Hepatocyte (in vitro differentiated cells): ENCODE results near the gene GP5. TPM values are rescaled to one million over a fixed set of nuclear protein-coding genes. Genes with fewer than 3 reads are reported as not detected.

Experiments
- DNase-seq: peaks from one replicate; pipeline ENCODE4 v3.0.0-alpha.2; 2016; ENCODE audit warnings: low spot score
- H2AFZ ChIP-seq: fragments of 200-600 bp; sonication (generic); 2 replicates; pipeline ENCODE4 v1.6.0; 2016; ENCODE audit warnings: antibody characterized with exemption, mild to moderate bottlenecking
- H3K27ac ChIP-seq: fragments of 200-600 bp; sonication (generic); 2 replicates; pipeline ENCODE4 v1.5.1; 2016; ENCODE audit warnings: mild to moderate bottlenecking
- H3K27me3 ChIP-seq: fragments of 200-600 bp; sonication (generic); 2 replicates; pipeline ENCODE4 v1.6.1; 2016
- H3K36me3 ChIP-seq: fragments of 200-600 bp; sonication (generic); replicated peaks from 2 replicates; pipeline ENCODE4 v1.5.1; 2016; ENCODE audit warnings: low read depth; ENCODE audit not compliant: insufficient read depth
- H3K4me1 ChIP-seq: fragments of 200-600 bp; sonication (generic); 2 replicates; pipeline ENCODE4 v1.5.1; 2016; ENCODE audit warnings: mild to moderate bottlenecking, moderate library complexity; ENCODE audit not compliant: insufficient read depth
- H3K4me2 ChIP-seq: fragments of 200-600 bp; sonication (generic); 2 replicates; pipeline ENCODE4 v1.6.0; 2016
- H3K4me3 ChIP-seq: fragments of 200-600 bp; sonication (generic); 2 replicates; pipeline ENCODE4 v1.5.1; 2016; ENCODE audit warnings: mild to moderate bottlenecking
- H3K79me2 ChIP-seq: fragments of 200-600 bp; sonication (generic); 2 replicates; pipeline ENCODE4 v1.6.0; 2017; ENCODE audit warnings: mild to moderate bottlenecking
- H3K9me2 ChIP-seq: fragments of 200-600 bp; sonication (generic); replicated peaks from 2 replicates; pipeline ENCODE4 v1.6.0; 2017; ENCODE audit warnings: mild to moderate bottlenecking; ENCODE audit not compliant: insufficient read depth
- H3K9me3 ChIP-seq: fragments of 200-600 bp; sonication (generic); 2 replicates; pipeline ENCODE4 v1.5.1; 2016; ENCODE audit warnings: low read depth, mild to moderate bottlenecking
- H4K20me1 ChIP-seq: fragments of 200-600 bp; sonication (generic); 2 replicates; pipeline ENCODE4 v1.6.0; 2016; ENCODE audit warnings: mild to moderate bottlenecking; ENCODE audit not compliant: insufficient read depth, poor library complexity, severe bottlenecking
- EZH2 ChIP-seq: fragments of 200-600 bp; sonication (generic); IDR thresholded peaks from 2 replicates; pipeline ENCODE4 v1.6.1; 2016; ENCODE audit warnings: antibody characterized with exemption, mild to moderate bottlenecking, borderline replicate concordance
- EZH2phosphoT487 ChIP-seq: fragments of 200-600 bp; sonication (generic); IDR thresholded peaks from one replicate; pipeline ENCODE4 v1.6.1; 2018; ENCODE audit warnings: antibody characterized with exemption, mild to moderate bottlenecking, low read depth, moderate library complexity; ENCODE audit not compliant: unreplicated experiment, severe bottlenecking
- WGBS: methylation state at CpG from one replicate; pipeline ENCODE4 v1.1.6; 2016; ENCODE audit warnings: low lambda C conversion rate; ENCODE audit errors: missing lambda C conversion rate; 5-methylcytosine and 5-hydroxymethylcytosine counted together
- polyA plus RNA-seq: library from polyadenylated mRNA; unstranded; fragments of >200 nt; fragmentation: Nextera tagmentation; extraction: Ambion mirVana; gene quantifications from 2 replicates; pipeline ENCODE4 v1.2.1, GENCODE V29; 2016
- total RNA-seq: library from RNA; depleted of rRNA; stranded (reverse); fragments of >200 nt; gene quantifications from 2 replicates; pipeline ENCODE4 v1.2.3, GENCODE V29; 2014
- TF ChIP-seq, protein P1 (sequence below): fragments of 200-600 bp; sonication (generic); IDR thresholded peaks from 2 replicates; pipeline ENCODE4 v1.5.1; 2016; ENCODE audit warnings: antibody characterized with exemption, mild to moderate bottlenecking; ENCODE audit not compliant: poor library complexity

Gene GP5
- total and polyA plus RNA-seq, 2 experiments from 2014 or later: 0.27 TPM; not detected in 1

DNA sequence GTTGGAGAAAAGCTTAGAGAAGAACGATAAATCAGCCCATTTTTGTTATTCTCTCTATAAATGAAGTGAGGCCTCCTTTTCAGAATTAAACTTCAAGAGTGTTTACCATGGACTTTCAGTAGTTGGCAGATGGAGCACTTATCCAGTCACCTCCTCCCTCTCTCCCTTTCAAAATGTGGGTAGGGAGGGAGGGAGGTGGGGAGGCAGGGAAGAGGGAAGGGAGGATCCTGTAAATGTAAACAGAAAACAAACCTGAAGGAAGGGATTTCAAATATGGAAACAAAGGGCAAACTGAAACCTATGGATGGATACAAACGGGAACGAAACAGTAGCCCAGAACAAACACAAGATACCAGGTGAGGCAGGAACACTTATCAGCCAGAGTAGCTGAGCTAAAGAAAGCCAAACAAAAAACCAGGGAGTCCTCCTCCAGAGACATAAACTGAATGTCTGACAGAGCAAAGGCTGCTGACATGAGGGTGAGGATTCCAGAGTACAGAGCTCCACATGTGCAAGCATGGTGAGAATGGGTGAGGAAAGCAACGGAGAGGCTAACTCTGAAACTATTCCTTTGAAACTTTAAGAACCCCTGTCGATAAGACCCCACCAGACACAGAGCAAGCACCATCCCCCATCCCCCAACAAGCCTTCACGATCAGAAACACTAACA, 41.0 kb upstream of the GP5 start:
- Histone ChIP-seq H3K36me3 (no peaks in the 10 kb centered on the region), H3K4me2 (peak overlapping the region; percentile 54)

DNA sequence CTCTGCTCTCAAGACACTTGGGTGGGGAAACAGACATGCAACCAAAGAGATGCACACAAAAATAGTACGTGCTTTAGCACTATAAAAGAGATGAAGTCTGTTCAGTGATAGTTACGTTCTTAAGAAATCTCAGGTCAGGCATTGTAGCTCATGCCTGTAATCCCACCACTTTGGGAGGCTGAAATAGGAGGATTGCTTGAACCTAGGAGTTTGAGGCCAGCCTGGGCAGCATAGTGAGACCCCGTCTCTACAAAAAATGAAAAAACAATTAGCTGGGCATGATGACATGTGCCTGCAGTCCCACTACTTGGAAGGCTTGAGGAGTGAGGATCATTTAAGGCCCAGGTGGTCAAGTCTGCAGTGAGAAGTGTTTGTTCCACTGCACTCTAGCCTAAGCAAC, 35.4 kb upstream of the GP5 start:
- H3K36me3 ChIP-seq: no peaks in the 10 kb centered on the region
- 78% methylated on average over 3 of the region's 3 CpGs for WGBS
- H3K27ac ChIP-seq: no peak overlapping the region

More for the DNA sequence above, 41.0 kb upstream of the GP5 start:
- Histone ChIP-seq H3K4me3 (no peak overlapping the region), H3K27ac (peak overlapping the region; percentile 58), H2AFZ (no peak overlapping the region), H4K20me1 (no peaks in the 10 kb centered on the region), H3K79me2 (no peaks in the 10 kb centered on the region), H3K9me2 (no peaks in the 10 kb centered on the region), H3K9me3 (no peaks in the 10 kb centered on the region), H3K27me3 (no peaks in the 10 kb centered on the region), H3K4me1 (peaks cover 13% of the 10 kb centered on the region)
- TF ChIP-seq EZH2 (no peak), EZH2phosphoT487 (no peak)
- TF ChIP-seq, protein P1, sequence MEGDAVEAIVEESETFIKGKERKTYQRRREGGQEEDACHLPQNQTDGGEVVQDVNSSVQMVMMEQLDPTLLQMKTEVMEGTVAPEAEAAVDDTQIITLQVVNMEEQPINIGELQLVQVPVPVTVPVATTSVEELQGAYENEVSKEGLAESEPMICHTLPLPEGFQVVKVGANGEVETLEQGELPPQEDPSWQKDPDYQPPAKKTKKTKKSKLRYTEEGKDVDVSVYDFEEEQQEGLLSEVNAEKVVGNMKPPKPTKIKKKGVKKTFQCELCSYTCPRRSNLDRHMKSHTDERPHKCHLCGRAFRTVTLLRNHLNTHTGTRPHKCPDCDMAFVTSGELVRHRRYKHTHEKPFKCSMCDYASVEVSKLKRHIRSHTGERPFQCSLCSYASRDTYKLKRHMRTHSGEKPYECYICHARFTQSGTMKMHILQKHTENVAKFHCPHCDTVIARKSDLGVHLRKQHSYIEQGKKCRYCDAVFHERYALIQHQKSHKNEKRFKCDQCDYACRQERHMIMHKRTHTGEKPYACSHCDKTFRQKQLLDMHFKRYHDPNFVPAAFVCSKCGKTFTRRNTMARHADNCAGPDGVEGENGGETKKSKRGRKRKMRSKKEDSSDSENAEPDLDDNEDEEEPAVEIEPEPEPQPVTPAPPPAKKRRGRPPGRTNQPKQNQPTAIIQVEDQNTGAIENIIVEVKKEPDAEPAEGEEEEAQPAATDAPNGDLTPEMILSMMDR: no peak
- DNase-seq: peak; percentile 11
- WGBS: 30% methylated on average over 6 of the region's 6 CpGs

DNA sequence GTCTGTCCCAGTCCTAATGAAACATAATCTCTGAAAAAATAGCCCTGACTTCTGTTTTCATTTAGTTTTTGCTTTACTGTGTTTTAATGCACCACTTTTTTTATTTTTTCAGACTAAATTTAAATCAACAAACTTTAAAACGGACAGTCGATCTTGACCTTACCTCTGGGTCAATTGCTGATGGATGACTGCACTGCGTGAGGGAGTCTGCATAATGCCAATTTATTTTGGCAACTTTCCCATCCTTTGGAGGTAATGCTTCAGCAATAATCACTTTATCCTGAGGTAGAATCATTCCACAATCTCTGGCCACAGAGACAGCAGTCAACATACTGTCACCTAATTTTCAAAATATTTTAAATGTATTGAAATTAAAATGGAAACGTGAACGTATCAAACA, 32.5 kb upstream of the GP5 start:
- TF ChIP-seq, protein P1: no peak
- TF ChIP-seq EZH2: no peak
- no peak for TF ChIP-seq EZH2phosphoT487

More for the DNA sequence above, 35.4 kb upstream of the GP5 start:
- Histone ChIP-seq H3K79me2 (no peaks in the 10 kb centered on the region), H3K4me1 (peaks cover 1% of the 10 kb centered on the region), H3K4me2 (no peak overlapping the region), H3K9me3 (no peaks in the 10 kb centered on the region), H3K27me3 (no peaks in the 10 kb centered on the region), H3K9me2 (no peaks in the 10 kb centered on the region), H2AFZ (no peak overlapping the region), H3K4me3 (no peak overlapping the region), H4K20me1 (no peaks in the 10 kb centered on the region)
- no peak for TF ChIP-seq EZH2
- TF ChIP-seq, protein P1: no peak
- no peak for TF ChIP-seq EZH2phosphoT487
- DNase-seq: no peak

More for the DNA sequence above, 32.5 kb upstream of the GP5 start:
- H3K4me3 ChIP-seq: no peak overlapping the region
- 92% methylated on average over 5 of the region's 5 CpGs for WGBS
- no peaks in the 10 kb centered on the region for H3K4me1 ChIP-seq
- no peaks in the 10 kb centered on the region for H4K20me1 ChIP-seq
- no peaks in the 10 kb centered on the region for H3K79me2 ChIP-seq
- no peaks in the 10 kb centered on the region for H3K36me3 ChIP-seq
- no peak for DNase-seq
- H2AFZ ChIP-seq: no peak overlapping the region
- H3K9me3 ChIP-seq: no peaks in the 10 kb centered on the region
- no peak overlapping the region for H3K4me2 ChIP-seq
- no peaks in the 10 kb centered on the region for H3K9me2 ChIP-seq
- H3K27me3 ChIP-seq: no peaks in the 10 kb centered on the region
- no peak overlapping the region for H3K27ac ChIP-seq
